Bronchial epithelial cell (primary cell): ENCODE measurements around the gene HMCN2. TPM values are rescaled to one million over a fixed set of nuclear protein-coding genes. Genes with fewer than 3 reads are reported as not detected.

ENCODE experiments used
- DNase-seq: peaks from one replicate; pipeline ENCODE4 v3.0.0-alpha.2; 2010; ENCODE audit warnings: low read depth
- FAIRE-seq: peaks from 2 replicates; lab custom pipeline; 2011; peaks lifted over from hg19 to GRCh38; lab: Jason Lieb, UNC
- H3K27me3 ChIP-seq: 2 replicates; pipeline ENCODE4 v1.5.1; 2011; ENCODE audit warnings: low read length; ENCODE audit not compliant: control insufficient read depth, insufficient read depth
- H3K36me3 ChIP-seq: 2 replicates; pipeline ENCODE4 v1.5.1; 2011; ENCODE audit warnings: low read length; ENCODE audit not compliant: control insufficient read depth, insufficient read depth
- H3K4me3 ChIP-seq: 2 replicates; pipeline ENCODE4 v1.5.1; 2011; ENCODE audit warnings: mild to moderate bottlenecking, low read depth, low read length, control low read depth
- total RNA-seq: library from RNA; depleted of rRNA; stranded (reverse); fragments of >200 nt; gene quantifications from 2 replicates; pipeline ENCODE4 v1.2.1, GENCODE V29; 2014
- TF ChIP-seq, protein P1 (sequence below): IDR thresholded peaks from 2 replicates; pipeline ENCODE4 v1.5.1; 2011; ENCODE audit warnings: mild to moderate bottlenecking, moderate library complexity, low read length, control low read depth, inconsistent platforms; ENCODE audit not compliant: insufficient read depth, severe bottlenecking

The HMCN2 gene
- total RNA-seq, 1 donor from 2014 or later: under 0.01 TPM

DNA sequence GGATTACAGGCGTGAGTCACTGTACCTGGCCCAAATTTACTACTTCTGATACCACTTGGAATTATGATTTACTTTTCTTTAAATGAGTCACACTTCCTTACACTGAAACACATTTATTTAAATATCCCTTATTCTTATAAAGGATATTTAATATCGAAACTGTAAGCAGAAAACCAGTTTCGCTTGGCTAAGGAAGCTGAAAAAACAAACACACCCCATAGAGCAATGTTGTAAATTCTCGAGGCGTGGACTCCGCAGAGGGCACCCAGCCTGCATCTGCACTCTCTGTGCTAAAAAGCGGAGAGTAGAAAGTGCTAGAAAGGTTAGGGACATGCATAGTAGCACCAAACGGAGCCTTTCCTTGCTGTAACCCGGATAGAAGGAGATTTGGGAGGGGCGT, 86.5 kb downstream of the HMCN2 start:
- Histone ChIP-seq H3K27me3 (no peaks in the 10 kb centered on the region), H3K4me3 (no peak overlapping the region), H3K36me3 (no peaks in the 10 kb centered on the region)
- DNase-seq (peak; percentile 78), FAIRE-seq (no peak)
- TF ChIP-seq, protein P1, sequence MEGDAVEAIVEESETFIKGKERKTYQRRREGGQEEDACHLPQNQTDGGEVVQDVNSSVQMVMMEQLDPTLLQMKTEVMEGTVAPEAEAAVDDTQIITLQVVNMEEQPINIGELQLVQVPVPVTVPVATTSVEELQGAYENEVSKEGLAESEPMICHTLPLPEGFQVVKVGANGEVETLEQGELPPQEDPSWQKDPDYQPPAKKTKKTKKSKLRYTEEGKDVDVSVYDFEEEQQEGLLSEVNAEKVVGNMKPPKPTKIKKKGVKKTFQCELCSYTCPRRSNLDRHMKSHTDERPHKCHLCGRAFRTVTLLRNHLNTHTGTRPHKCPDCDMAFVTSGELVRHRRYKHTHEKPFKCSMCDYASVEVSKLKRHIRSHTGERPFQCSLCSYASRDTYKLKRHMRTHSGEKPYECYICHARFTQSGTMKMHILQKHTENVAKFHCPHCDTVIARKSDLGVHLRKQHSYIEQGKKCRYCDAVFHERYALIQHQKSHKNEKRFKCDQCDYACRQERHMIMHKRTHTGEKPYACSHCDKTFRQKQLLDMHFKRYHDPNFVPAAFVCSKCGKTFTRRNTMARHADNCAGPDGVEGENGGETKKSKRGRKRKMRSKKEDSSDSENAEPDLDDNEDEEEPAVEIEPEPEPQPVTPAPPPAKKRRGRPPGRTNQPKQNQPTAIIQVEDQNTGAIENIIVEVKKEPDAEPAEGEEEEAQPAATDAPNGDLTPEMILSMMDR: no peak

DNA sequence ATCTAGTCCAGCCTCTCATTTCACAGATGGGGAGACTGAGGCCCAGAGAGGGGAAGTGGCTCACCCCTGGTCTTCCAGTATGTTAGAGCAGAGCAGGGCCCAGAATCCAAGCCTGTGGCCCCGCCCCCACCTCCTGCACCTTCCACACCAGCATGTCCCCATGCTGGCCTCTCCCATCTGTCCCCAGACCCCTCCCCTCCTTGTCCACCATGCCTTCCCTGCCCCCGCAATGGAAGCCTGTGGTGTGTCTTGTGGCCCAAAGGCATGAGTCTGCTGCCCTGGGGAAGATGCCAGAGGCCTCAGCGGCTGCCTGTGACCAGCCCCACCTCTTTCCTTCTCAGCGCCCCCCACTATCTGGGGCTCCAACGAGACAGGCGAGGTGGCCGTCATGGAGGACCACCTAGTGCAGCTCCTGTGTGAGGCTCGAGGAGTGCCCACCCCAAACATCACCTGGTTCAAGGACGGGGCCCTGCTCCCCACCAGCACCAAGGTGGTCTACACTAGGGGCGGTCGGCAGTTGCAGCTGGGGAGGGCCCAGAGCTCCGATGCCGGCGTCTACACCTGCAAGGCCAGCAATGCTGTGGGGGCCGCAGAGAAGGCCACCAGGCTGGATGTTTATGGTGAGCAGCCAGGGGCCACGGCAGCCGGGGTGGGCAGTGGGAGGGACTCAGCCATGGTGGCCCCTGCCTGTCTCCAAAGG, 87.2 kb downstream of the HMCN2 start:
- DNase-seq (no peak), FAIRE-seq (no peak)
- Histone ChIP-seq H3K36me3 (no peaks in the 10 kb centered on the region), H3K4me3 (no peak overlapping the region), H3K27me3 (no peaks in the 10 kb centered on the region)
- TF ChIP-seq, protein P1: no peak

DNA sequence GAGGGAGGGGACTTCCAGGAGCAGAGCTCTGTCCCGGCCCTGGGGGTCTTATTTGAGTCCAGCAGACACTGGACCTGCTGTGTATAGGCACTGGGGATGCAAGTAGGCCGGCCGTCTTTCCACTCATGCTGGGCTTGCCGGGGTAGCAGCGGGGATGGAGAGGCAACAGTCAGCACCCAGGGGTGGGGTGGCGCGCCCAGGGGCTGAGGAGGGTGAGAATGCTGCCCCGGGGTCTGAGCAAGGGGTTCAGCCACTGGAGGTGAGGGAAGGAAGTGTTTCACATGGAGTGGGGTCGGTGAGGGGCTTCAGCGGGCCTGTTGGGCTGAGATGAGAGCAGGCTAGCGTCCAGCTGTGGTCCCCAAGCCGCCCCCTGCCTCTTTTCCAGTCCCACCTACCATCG, 88.8 kb downstream of the HMCN2 start:
- TF ChIP-seq, protein P1: no peak
- Histone ChIP-seq H3K4me3 (no peak overlapping the region), H3K27me3 (no peaks in the 10 kb centered on the region), H3K36me3 (no peaks in the 10 kb centered on the region)
- FAIRE-seq (no peak), DNase-seq (no peak)

DNA sequence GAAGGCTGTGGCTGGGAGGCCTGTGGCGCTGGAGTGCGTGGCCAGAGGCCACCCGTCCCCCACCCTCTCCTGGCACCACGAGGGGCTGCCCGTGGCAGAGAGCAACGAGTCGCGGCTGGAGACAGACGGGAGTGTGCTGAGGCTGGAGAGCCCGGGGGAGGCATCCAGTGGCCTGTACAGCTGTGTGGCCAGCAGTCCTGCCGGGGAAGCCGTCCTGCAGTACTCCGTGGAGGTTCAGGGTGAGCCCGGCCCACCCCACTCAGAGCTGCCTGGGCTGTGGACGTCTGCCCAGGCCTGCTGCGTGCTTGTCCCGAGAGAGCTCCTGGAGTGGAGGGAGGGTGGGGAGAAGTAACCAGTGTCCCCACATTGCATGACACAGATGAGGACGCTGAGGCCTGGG, 89.2 kb downstream of the HMCN2 start:
- Histone ChIP-seq H3K27me3 (no peaks in the 10 kb centered on the region), H3K36me3 (no peaks in the 10 kb centered on the region), H3K4me3 (no peak overlapping the region)
- no peak for FAIRE-seq
- DNase-seq: no peak
- TF ChIP-seq, protein P1: no peak

DNA sequence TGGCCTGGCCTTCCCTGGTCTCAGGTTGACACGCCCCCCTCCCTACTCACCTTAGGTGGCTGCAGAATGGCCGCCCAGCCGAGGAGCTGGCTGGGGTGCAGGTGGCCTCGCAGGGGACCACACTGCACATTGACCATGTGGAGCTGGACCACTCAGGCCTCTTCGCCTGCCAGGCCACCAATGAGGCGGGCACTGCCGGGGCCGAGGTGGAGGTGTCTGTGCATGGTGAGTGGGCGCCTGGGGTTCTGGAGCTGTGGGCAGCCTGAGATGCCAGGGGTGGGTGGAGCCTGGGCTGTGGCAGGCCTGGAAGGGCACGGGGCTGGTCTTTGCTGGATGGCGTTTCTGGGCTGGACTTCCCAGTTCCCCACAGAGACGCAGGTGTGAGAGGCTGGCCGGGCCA, 90.5 kb downstream of the HMCN2 start:
- no peak for FAIRE-seq
- no peak overlapping the region for H3K4me3 ChIP-seq
- DNase-seq: no peak
- no peaks in the 10 kb centered on the region for H3K36me3 ChIP-seq
- no peaks in the 10 kb centered on the region for H3K27me3 ChIP-seq
- TF ChIP-seq, protein P1: no peak
